ENCODE data around the gene SAFB.

SAFB gene

DNA sequence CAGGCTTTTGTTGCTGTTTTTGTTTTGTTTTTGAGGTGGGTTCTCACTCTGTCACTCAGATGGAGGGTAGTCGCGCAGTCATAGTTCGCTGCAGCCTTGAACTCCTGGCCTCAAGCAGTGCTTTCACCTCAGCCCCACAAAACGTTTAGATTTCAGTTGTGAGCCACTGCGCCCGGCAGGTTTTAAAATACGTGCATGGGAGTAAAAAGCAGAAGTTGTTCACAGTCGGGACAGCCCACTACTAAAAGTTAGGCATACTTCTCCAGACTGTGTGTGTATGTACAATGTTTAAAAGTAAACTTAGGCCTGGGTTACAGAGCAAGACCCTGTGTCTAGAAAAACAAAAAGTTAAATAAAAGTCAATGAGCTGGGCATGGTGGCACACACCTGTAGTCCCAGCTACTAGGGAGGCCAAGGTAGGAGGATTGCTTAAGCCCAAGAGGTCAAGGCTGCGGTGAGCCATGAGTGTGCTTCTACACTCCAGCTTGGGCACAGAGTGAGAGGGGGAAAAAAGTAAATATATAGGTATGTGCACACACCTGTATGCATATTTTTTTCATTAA lies 6.1 kb downstream of the SAFB start:
- DNase-seq = peak in 1 of 2 donors; percentile 45

DNA sequence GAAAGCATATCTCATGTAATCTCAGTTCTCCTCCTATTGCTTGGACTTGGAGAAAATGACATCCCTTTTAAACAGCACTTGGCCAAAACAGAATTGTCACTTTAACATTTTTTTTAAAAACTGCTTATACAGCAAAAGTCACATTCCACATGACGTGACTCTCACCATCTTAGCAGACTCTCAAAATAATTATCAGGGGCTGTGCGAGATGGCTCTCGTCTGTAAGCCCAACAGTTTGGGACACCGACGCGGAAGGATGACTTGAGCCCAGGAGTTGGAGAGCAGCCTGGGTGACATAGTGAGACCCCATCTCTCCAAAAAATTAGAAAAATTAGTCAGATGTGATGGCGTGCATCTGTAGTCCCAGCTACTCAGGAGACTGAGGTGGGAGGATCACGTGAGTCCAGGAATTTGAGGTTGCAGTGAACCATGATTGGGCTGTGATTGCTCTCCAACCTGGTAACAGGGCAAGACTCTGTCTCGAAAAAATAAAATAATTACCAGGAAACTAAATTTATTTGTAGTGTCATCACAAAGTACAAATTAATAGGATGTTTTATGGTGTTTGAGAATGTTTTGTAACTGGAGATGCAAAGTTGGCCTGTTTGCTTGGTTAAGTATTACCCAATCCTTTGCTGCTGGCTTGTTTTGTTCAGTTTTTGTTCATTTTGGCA lies 8.8 kb downstream of the SAFB start:
- no peak for DNase-seq

DNA sequence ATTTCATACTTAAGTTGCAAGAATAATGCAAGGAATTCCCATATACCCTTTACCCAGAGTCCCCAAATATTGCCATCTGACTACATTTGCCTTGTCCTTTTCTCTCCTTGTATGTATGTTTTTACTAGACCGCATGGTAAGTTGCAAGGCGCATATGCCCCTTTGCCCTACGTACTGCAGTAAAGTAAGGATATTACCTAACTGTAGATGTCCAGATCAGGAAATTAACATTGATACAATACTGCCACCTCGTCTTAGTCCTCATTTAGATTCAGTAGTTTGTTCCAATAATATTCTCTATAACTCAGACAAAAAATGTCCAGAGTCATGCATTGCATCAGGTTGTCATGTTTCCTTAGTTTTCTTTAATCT lies 9.3 kb downstream of the SAFB start:
- no peak for DNase-seq

DNA sequence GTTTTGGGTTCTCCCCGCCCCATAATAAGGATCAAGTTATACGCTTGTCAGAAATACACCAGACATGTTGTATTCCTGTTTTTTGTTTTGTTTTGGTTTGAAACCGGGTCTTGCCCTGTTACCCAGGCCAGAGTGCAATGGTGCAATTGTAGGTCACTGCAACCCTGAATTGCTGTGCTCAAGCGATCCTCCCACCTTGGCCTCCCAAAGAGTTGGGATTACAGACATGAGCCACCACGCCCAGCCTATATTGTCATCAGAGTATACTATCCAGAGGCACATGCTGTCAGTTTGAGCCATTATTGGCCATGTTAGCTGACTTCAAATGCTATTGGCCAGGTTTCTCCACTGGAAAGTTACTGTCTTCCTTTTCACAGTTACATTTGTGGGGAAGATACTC lies 9.8 kb downstream of the SAFB start:
- no peak for DNase-seq

DNA sequence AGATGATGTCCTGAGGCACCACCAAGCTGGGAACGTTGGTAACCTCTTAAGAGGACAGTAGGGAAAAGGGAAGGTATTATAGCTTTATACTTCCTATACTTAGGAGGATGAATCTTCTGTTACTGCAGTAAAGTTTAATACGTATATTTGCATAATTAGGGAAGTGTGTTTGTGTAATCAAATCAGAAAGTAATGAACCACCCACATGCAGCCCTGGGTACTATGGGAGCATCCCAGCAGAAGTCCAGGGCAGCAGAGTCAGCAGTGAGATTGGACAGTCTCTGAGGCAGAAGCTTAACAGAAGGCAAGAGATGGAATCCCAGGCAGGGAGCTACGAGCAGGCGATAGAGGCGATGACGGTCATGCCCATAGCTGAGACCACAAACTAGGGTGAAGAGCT lies 12.5 kb downstream of the SAFB start:
- no peak for DNase-seq

DNA sequence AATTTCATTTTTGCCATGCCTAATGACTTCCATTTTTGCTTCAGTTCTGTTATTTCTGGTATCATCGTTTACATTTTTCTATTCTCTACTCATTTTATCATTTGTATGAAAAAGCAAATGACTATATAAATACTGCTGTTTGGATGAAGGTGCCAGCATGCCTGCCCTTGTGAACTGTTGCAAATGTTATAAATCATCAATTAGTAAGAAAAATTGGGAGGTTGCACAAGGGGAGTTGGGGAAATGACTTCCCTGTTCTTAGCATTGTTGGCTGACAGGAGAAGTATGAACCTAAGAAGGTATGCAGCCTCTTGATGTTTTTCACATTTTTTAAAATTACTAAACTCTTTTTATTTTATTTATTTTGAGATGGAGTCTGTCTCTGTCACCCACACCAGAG lies 15.1 kb downstream of the SAFB start:
- no peak for DNase-seq

DNA sequence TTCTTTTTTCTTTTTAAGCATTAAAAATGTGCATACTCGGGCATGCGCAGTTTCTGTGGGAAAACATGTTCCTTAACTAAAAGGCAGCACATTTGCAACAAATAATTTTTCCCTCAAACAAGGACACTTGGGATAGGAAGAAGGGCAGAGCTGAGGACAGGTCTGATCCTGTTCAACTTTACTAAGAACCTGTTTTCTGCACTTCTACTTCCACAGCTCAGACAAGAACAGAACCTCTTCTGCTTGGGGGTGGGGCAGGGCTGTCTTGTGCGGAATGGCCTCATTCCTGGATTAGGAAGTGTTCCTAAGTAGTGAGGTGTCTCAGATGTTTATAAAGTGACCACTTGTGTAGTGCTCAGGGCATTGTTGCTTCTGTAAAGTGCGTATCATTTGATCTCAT lies 18.3 kb downstream of the SAFB start:
- no peak for DNase-seq

DNA sequence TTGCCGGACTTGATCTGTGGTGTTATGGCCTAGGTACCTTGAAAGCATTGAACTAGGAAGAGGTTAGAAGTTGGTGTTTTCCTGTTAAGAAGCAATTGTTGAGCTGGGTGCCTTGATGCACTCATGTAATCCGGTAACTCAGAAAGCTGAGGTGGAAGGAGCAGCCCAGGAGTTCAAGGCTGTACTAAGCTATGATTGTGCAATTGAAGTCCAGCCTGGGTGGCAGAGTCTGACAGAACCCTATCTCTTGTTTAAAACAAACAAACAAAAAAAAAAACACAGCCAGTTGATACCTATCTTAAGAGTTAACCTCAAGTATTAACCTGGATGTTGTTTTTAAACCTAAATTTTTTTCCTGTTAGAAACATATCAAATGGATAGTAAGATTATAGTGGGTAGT lies 19.3 kb downstream of the SAFB start:
- DNase-seq = no peak

DNA sequence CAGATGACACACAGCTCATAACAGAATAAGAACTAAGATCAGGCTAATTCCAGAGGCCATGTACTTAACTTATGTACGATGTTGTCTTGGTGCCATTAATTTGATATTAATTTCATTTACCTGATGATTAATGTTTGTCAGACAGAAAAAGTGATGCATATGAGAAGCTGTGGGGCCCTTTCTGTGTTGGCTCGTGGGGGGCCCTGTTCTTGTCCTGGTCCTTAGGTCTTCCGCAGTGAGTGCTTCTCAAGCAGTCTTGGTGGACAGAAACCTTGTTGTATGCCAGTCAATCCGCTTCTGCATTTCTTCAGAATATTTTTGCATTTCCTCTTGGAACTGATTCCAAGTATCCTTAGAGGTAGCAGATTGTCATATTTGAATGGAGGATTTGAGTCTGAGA lies 20.2 kb downstream of the SAFB start:
- DNase-seq = no peak

DNA sequence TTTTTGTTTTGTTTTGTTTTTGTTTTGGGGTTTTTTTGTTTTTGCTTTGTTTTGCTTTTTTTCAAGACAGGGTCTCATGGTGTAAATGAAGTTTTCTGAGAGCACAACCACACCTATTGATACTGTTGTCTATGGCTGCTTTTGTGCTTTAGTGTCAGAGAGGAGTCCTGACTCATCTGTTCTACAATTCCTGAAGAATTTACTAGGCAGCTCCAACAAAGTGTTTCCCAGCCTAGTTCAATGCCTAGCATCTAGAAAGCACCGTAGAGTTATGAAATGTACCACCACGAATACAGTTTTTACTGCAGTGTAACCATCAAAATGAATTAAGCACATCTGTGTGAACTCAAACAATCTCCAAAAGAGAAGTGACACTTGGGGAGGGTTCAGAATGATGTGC lies 21.2 kb downstream of the SAFB start:
- DNase-seq = no peak

DNA sequence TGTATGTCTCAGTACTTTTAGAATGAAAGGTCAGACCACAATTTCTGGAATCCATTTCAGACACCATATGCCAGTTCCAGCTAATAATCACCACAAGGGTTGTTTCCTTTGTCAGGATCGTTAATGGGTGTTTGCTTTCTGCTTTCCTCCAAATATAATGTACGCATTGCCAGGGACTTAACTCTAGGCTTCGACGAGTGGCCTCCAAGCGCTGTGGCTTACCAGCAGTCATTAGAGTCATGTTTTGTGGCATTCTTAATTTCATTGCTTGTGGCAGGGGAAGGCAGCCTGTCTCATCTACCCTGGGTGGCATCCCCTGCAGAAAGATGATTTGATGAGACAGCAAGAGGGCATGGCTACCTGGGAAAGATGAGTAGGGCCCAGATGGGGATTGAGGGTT lies 22.5 kb downstream of the SAFB start:
- no peak for DNase-seq

DNA sequence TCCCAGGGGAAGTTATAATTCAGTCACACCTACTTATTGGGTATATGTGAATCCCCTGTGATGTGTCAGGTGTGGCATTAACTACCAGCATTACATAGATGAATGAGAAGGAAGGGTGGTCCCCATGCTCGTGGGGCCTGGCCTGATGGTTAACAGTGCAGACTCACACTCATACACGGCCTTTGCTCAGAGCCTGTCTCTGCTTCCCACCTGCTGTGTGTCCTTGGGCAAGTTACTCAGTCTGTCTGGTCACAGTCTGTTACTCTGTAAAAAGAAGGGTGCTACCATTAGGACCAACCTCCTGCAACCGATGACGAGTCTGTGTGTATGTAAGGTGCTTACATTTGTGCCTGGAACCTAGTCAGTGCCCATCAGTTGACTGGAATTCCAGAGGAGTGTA lies 23.8 kb downstream of the SAFB start:
- no peak for DNase-seq

DNA sequence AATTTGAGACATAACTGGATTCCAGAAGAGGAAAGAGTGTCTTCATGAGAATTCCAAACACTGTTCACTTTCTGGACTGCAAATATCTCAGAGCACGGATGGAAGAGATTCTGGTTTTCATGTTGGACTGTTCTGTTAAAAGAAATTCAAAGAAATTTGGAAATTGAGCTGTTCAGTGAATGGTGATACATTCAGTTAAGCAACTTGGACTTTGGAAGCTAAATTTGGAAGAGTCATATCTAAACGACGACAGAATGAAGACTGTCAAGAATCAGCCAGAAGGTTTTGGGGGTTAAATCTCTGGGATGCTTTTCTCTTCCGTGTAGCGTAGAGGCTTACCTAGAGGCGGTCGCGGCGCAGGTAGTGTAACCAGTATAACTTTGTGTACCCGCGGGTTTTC lies 25.6 kb downstream of the SAFB start:
- DNase-seq = no peak

DNA sequence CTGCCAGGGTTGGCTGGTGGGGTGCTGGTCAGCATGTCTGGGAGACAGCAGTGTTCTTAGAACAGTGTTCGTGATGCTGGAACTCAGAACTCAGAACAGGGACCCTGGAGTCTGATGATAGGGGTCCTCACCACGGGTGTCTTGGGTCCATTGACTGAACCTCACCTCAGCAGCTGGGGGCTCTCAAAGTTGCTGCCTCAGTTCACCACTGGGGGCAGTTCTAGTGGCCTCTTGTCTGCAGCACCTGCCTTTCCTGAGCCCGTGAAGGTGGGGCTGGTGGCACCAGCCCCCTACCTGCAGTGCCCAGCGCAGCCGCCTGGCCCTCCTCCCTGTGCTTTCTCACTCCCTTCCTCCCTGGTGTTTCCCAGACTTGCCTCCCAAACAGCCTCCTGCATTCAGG lies 28.5 kb downstream of the SAFB start:
- DNase-seq = no peak

DNA sequence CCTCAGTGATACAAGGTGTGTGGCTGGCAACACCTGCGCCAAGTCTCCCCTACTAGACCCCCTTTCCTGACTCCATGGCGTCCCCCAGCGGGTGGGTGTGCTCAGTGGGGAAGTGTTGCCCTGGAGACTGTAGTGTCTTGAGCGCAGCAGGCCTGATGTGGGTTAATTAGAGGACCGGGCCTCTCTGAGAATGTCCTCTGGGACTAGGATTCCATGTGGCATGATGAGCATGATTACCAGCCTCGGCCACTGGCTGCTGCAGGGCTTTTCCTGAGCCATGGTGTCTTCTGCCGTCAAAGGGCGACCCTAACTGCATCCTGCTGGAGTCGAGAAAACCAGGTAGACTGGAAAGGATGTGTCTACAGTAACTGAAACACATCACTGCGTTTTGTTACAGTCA lies 29.4 kb downstream of the SAFB start:
- DNase-seq = no peak

DNA sequence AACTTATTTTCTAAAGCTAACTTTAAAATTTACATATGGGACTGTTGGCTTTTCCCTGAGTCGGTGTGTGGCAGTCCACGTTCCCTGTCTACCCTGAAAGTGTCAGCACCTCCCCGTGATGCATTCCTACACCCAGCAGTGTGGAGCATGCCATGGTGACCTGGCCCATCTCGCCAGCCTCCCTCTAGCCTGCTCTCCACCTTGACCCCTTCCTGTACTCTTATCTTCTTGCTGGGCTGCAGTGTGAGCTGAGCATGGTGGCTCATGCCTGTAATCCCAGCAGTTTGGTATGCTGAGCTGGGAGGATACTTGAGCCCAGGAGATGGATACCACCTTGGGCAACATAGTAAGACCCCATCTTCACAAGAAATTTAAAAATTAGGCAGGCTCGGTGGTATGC lies 32.0 kb downstream of the SAFB start:
- DNase-seq = no peak

DNA sequence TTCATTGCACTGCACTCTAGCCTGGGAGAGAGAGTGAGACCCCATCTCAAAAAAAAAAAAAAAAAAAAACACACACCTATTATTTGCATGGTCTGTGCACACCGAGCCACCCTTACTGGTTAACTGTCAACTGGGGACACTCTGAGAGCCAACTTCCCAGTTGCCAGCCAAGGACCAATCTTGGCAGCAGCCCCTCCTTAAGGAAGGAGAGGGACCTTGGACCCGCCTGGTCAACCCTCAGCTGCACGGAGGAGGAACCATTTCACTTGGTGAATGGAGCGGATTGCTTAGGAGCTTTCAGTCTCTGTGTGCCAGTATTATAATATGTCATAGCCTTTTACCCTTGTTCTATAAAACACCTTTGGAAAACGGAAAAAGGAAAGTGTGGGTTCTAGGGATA lies 32.5 kb downstream of the SAFB start:
- DNase-seq = no peak

DNA sequence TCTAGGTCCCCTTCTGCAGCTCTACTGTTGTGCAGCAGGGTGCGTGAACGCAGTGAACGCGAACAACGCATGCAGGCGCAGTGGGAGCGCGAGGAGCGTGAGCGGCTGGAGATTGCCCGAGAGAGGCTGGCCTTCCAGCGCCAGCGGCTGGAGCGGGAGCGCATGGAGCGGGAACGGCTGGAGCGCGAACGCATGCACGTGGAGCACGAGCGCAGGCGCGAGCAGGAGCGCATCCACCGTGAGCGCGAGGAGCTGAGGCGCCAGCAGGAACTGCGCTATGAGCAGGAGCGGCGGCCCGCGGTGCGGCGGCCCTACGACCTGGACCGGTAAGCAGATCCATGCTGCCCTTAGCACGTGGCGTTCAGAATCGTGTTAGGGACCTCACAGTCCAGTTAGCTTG lies 38.6 kb downstream of the SAFB start:
- no peak for DNase-seq

DNA sequence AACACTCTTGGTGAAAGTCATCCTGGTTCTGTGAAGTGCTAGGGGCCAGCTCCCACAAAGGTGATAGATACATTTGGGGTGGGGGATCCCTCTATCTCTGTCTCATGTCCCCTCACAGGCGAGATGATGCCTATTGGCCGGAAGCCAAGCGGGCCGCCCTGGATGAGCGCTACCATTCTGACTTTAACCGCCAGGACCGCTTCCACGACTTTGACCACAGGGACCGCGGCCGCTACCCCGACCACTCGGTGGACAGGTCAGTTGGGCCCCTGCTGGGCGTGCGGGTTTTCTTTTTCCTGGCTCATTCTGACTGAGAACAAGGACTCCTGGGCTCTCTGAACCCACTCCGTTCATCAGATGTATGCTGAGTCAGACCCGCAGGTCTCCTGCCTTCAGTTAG lies 41.0 kb downstream of the SAFB start:
- DNase-seq = no peak

DNA sequence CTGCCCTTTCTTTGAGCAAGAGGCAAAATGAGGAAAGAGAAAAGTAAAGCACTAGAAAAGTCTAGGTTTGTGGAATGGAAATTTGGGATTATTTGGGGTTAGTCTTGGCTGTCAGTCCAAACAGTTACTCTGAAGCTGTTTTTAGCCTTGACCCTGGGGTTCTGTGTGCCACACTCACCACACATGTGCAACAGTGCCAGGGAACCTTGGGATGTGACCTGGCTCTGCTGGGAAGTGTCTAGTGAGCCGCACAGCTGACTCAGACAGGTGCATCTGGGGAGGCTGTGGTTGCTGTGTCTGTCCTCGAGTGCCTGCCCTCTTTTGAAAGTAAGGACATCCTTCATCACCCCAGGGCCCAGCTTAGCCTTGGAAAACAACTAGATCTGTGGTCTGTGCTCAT lies 41.6 kb downstream of the SAFB start:
- no peak for DNase-seq

DNA sequence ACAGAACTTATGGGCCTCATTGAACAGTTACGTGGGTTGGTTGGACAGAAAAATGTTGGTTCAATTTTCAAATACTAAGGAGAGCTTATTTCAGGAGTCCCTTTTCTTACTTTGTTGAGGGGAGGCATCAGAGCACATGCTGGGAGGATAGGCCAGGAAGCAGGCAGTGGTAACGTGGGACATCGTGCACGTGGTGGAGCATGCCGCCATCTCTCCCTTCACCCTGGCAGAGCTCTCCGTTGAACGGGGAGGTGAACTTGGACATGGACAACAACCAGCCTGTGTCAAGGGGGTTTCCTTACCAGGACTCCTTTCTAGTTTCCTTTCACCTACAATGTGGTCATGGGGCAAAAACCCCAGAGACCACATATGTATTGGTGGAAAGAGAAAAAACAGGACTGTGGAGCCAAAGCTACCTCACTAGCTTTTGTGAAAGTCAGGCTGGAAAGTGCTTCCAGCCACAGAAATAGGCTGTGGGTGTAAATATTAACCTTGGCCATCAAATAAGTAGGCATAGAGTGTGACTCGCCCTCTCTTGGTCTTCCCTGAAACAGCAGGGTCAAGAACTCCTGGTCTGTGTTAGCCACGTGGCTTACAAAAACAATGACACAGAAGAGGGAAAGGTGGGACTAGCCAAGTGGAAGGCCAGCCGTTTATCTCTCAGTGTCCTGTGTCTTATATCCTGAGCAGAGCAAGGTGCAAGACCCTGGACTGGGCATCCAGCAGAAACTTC lies 43.1 kb downstream of the SAFB start:
- no peak for DNase-seq

DNA sequence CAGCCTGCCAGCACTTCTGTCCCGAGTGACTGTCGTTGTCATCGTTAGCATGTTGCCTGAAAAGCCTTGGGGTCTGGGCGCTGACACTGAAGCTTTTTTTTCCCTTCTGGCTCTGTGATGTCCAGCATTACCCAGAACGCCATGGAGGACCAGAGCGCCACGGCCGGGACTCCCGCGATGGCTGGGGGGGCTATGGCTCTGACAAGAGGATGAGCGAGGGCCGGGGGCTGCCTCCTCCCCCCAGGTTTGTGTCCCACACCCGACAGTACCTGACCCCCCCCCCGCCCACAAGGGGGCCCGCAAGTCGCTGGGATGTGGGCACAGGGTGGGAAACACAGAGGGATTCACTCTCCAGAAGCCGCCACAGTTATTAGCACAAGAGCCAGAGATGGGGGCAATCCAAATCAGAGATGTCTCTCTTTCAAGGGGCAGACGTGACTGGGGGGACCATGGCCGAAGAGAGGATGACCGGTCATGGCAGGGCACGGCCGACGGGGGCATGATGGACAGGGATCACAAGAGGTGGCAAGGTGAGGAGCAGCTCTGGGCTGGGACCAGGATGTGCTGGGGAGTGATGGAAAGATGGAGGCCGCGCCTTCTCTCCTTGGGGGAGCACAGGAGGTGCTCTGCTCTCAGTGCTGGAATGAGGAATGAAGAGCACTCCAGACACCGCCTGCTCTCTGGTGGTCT lies 44.2 kb downstream of the SAFB start:
- DNase-seq = no peak

DNA sequence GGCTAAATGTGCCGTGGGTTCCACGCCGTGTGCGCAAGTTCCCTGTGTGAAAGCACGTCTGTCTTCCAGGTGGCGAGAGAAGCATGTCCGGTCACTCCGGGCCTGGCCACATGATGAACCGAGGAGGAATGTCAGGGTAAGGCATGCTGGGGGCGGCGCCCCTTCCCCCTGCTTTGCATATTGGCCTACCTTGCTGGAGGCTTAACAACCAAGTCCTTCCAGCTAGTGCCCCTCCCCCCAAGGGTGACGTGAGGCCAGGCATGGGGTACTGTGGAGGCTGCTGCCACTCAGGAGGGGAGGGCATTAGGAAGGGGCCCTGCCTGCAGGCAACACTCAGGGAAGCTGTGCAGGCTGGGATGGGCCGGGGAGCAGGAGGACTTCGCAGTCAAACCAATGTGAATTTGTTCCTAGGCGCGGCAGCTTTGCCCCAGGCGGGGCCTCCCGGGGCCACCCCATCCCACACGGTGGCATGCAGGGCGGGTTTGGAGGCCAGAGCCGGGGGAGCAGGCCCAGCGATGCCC lies 44.9 kb downstream of the SAFB start:
- no peak for DNase-seq

DNA sequence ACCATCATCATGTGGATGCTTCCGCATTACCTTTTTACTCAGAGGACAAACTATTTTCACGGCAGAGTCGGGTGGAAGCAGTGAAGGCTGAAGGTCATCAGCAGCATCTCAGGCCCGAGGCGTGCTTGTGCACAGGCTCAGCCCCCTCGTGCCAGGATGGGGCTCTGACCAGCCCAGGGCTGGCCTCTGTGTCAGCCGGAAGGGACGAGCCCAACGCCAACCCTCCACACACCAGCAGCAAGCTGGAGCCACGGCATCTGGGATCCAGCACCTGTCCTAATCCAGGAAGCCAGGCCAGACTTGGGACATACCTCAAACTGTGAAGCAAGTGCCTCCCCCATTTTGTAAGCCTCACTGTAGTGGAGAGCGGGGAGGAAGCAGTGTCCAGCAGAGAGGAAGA lies 46.3 kb downstream of the SAFB start:
- no peak for DNase-seq

Measured in CD4-positive, alpha-beta T cell treated with Interleukin-4 for 1 hour (primary cell).